SU-DHL-6 (cell line): Measurements from ENCODE around the gene PCDHGA5.

Experiments used
- H2AFZ ChIP-seq: fragments of 200-600 bp; sonication (generic); 2 replicates; pipeline ENCODE4 v1.6.1; 2014; ENCODE audit warnings: low read depth, mild to moderate bottlenecking, moderate library complexity, mixed read lengths, antibody characterized with exemption, low read length; ENCODE audit not compliant: severe bottlenecking
- H3F3A ChIP-seq: fragments of 200-600 bp; shearing (Covaris generic); 2 replicates; pipeline ENCODE4 v1.6.0; 2016; ENCODE audit warnings: antibody characterized with exemption, mild to moderate bottlenecking; ENCODE audit not compliant: insufficient read depth
- H3K27ac ChIP-seq: fragments of 200-600 bp; sonication (generic); 2 replicates; pipeline ENCODE4 v1.5.1; 2016; ENCODE audit warnings: low read depth, mild to moderate bottlenecking, low read length, moderate library complexity, mixed read lengths
- H3K27me3 ChIP-seq: fragments of 200-600 bp; sonication (generic), shearing (Covaris generic); 2 replicates; pipeline ENCODE4 v1.6.0; 2014; ENCODE audit warnings: mild to moderate bottlenecking, low read length
- H3K36me3 ChIP-seq: fragments of 200-600 bp; sonication (generic); 2 replicates; pipeline ENCODE4 v1.6.1; 2014; ENCODE audit warnings: mild to moderate bottlenecking, low read length, mixed read lengths
- H3K4me2 ChIP-seq: fragments of 300-600, 200-600 bp; shearing (Covaris generic), sonication (generic); 2 replicates; pipeline ENCODE4 v1.6.0; 2014; ENCODE audit warnings: low read length, low read depth, mild to moderate bottlenecking; ENCODE audit not compliant: poor library complexity, severe bottlenecking
- H3K4me3 ChIP-seq: fragments of 200-600 bp; sonication (generic); 2 replicates; pipeline ENCODE4 v1.5.1; 2014; ENCODE audit warnings: antibody characterized with exemption, low read length, mild to moderate bottlenecking, mixed read lengths; ENCODE audit not compliant: insufficient read depth, poor library complexity, severe bottlenecking
- H3K79me2 ChIP-seq: fragments of 200-600 bp; sonication (generic); 2 replicates; pipeline ENCODE4 v1.6.1; 2014; ENCODE audit warnings: mild to moderate bottlenecking, low read length, moderate library complexity; ENCODE audit not compliant: insufficient read depth
- H3K9ac ChIP-seq: fragments of 200-600 bp; sonication (generic); 2 replicates; pipeline ENCODE4 v1.7.0; 2014; ENCODE audit warnings: mild to moderate bottlenecking, low read length
- H3K9me2 ChIP-seq: fragments of 200-600 bp; sonication (generic); replicated peaks from 2 replicates; pipeline ENCODE4 v1.6.1; 2014; ENCODE audit warnings: low read length; ENCODE audit not compliant: insufficient read depth
- H3K9me3 ChIP-seq: fragments of 200-600 bp; sonication (generic); 2 replicates; pipeline ENCODE4 v1.6.1; 2014; ENCODE audit warnings: low read length, mixed read lengths; ENCODE audit not compliant: insufficient read depth
- H4K20me1 ChIP-seq: fragments of 200-600 bp; sonication (generic); 2 replicates; pipeline ENCODE4 v1.6.1; 2014; ENCODE audit warnings: low read depth, mild to moderate bottlenecking, antibody characterized with exemption, low read length, moderate library complexity, mixed read lengths
- EZH2phosphoT487 ChIP-seq: fragments of 200-600 bp; sonication (generic), shearing (Covaris generic); conservative IDR thresholded peaks from 2 replicates; pipeline ENCODE4 v1.6.1; 2018; ENCODE audit warnings: mild to moderate bottlenecking, antibody characterized with exemption, low read length, moderate library complexity, mixed read lengths
- TF ChIP-seq, protein P1 (sequence below): fragments of 200-600 bp; sonication (generic); IDR thresholded peaks from one replicate; pipeline ENCODE4 v1.5.1; 2017; ENCODE audit warnings: antibody characterized with exemption, mild to moderate bottlenecking, low read length, moderate library complexity; ENCODE audit not compliant: insufficient read depth, poor library complexity, severe bottlenecking

Gene PCDHGA5

DNA sequence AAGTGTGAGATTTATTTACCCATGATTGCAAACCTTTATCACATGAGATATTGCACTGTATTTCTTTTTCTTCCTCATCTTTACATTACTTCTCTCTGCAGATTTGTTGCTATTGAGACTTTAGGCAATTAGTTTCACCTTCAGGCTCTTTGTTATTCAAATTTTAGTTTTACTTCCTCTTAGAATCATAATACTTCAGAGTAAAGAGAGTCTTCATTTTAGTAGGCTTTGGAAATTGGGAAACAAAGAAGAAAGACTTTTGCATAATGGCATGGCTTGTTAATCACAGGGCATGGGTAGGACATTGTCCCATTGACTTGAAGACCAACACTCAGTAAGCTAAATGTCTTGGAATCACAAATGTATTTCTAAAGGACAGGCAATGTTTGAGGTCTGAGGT is 1.2 kb upstream of the PCDHGA5 start:
- Histone ChIP-seq H3K27me3 (no peaks in the 10 kb centered on the region), H3F3A (peaks cover 4% of the 10 kb centered on the region; the same call in 1 of the 2 replicates), H3K9ac (0 out of 2 replicates have a peak overlapping the region, but pooled peaks have one; percentile 5), H3K36me3 (peaks cover 10% of the 10 kb centered on the region; the same call in 1 of the 2 replicates), H4K20me1 (no peaks in the 10 kb centered on the region), H3K27ac (peak overlapping the region; percentile 55), H3K4me2 (peak overlapping the region; percentile 61), H3K9me2 (no peaks in the 10 kb centered on the region), H3K79me2 (no peaks in the 10 kb centered on the region), H3K4me3 (peak overlapping the region; percentile 36), H3K9me3 (peaks cover 32% of the 10 kb centered on the region; the same call in 1 of the 2 replicates), H2AFZ (no peak overlapping the region)
- TF ChIP-seq EZH2phosphoT487: no peak
- TF ChIP-seq, protein P1, sequence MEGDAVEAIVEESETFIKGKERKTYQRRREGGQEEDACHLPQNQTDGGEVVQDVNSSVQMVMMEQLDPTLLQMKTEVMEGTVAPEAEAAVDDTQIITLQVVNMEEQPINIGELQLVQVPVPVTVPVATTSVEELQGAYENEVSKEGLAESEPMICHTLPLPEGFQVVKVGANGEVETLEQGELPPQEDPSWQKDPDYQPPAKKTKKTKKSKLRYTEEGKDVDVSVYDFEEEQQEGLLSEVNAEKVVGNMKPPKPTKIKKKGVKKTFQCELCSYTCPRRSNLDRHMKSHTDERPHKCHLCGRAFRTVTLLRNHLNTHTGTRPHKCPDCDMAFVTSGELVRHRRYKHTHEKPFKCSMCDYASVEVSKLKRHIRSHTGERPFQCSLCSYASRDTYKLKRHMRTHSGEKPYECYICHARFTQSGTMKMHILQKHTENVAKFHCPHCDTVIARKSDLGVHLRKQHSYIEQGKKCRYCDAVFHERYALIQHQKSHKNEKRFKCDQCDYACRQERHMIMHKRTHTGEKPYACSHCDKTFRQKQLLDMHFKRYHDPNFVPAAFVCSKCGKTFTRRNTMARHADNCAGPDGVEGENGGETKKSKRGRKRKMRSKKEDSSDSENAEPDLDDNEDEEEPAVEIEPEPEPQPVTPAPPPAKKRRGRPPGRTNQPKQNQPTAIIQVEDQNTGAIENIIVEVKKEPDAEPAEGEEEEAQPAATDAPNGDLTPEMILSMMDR: no peak

DNA sequence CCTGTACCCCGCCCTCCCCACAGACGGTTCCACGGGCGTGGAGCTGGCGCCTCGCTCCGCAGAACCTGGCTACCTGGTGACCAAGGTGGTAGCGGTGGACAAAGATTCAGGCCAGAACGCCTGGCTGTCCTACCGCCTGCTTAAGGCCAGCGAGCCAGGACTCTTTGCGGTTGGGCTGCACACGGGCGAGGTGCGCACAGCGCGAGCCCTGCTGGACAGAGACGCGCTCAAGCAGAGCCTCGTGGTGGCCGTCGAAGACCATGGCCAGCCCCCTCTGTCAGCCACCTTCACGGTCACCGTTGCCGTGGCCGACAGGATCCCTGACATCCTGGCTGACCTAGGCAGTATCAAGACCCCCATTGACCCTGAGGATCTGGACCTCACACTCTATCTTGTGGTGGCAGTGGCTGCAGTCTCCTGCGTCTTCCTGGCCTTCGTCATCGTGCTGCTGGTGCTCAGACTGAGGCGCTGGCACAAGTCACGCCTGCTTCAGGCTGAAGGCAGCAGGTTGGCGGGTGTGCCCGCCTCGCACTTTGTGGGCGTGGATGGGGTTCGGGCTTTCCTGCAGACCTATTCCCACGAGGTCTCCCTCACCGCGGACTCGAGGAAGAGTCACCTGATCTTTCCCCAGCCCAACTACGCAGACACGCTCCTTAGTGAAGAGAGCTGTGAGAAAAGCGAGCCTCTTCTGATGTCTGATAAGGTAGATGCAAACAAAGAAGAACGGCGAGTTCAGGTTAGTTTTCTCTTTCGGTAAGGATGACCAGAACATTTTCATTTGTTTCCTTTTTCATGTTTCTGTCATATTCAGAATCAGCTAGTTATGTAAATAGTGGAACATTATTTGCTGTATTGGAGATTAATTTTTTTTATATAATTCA is 2.3 kb downstream of the PCDHGA5 start:
- H3K27me3 ChIP-seq: no peaks in the 10 kb centered on the region
- H2AFZ ChIP-seq: no peak overlapping the region
- H3K9me2 ChIP-seq: no peaks in the 10 kb centered on the region
- H3K27ac ChIP-seq: no peak overlapping the region
- no peaks in the 10 kb centered on the region; the same call in 1 of the 2 replicates for H3K79me2 ChIP-seq
- H3K4me2 ChIP-seq: no peak overlapping the region
- no peaks in the 10 kb centered on the region for H4K20me1 ChIP-seq
- TF ChIP-seq, protein P1: no peak
- no peak for TF ChIP-seq EZH2phosphoT487
- H3F3A ChIP-seq: peaks cover 7% of the 10 kb centered on the region; the same call in 1 of the 2 replicates
- H3K9ac ChIP-seq: no peak overlapping the region
- H3K36me3 ChIP-seq: peaks cover 17% of the 10 kb centered on the region; the same call in 1 of the 2 replicates
- no peak overlapping the region for H3K4me3 ChIP-seq
- peaks cover 35% of the 10 kb centered on the region; the same call in 1 of the 2 replicates for H3K9me3 ChIP-seq

DNA sequence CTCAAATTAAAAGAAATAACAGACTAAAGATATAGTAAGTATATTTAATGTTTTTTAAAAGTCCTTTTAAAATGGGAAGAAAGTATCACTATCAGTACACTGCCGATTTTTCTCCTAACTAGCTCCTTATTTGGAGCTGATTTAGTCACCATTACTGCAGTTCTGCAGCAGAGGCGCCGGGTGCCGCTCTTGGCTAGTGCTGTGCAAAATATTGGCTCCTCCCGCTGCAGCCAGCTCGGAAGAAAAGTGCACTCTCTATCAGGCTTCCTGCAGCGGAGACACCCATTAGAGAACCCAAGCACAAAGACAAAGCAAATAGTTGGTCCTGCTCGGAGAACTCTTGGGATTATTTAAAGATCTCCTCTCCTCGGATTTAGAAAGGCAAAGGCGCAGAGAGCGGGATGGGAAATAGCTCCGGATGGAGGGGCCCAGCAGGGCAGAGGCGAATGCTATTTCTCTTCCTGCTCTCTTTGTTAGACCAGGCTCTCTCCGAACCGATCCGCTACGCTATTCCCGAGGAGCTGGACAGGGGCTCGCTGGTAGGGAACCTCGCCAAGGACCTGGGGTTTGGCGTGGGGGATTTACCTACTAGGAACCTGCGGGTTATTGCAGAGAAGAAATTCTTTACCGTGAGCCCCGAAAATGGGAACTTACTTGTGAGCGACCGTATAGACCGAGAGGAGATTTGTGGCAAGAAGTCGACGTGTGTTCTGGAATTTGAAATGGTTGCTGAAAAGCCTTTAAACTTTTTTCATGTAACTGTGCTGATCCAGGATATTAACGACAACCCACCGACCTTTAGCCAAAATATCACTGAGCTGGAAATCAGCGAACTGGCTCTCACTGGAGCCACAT is 6.3 kb downstream of the PCDHGA5 start, which contains the start of gene PCDHGB3:
Gene PCDHGB3, plus strand, starts transcription at position 249 of the 855 bp plus-strand sequence. Its CDS starts 153 bp downstream, at position 402.
- Histone ChIP-seq H3K9ac (peak within 1 kb of the TSS; percentile 48), H3K79me2 (no peaks in the 10 kb centered on the region; the same call in 1 of the 2 replicates), H3K9me2 (no peaks in the 10 kb centered on the region), H3K4me3 (peak within 1 kb of the TSS; percentile 57), H3K27ac (peak within 1 kb of the TSS; percentile 24; the same call in 1 of the 2 replicates), H3K9me3 (peaks cover 48% of the 10 kb centered on the region; the same call in 1 of the 2 replicates), H2AFZ (peak within 1 kb of the TSS; percentile 81), H3K27me3 (no peaks in the 10 kb centered on the region), H3F3A (0 out of 2 replicates have a peak, but pooled peaks cover 3% of the 10 kb centered on the region), H3K36me3 (peaks cover 18% of the 10 kb centered on the region), H4K20me1 (no peaks in the 10 kb centered on the region), H3K4me2 (peak within 1 kb of the TSS; percentile 91)
- TF ChIP-seq EZH2phosphoT487: no peak
- TF ChIP-seq, protein P1: peak; percentile 74
